NCI-H748 (cell line): ENCODE measurements around the gene MICA.
A peak's percentile ranks its signal among the peaks of the same experiment; 100 is the strongest.
"Not testable (repeated sequence)": the region's sequence is repeated elsewhere in the genome, so short reads cannot be mapped to it uniquely, and the experiment has no call there.

Experiments
- DNase-seq: peaks from one replicate; lab custom pipeline; 2025; ENCODE audit not compliant: unreplicated experiment; lab: John Stamatoyannopoulos, UW

The MICA gene

DNA sequence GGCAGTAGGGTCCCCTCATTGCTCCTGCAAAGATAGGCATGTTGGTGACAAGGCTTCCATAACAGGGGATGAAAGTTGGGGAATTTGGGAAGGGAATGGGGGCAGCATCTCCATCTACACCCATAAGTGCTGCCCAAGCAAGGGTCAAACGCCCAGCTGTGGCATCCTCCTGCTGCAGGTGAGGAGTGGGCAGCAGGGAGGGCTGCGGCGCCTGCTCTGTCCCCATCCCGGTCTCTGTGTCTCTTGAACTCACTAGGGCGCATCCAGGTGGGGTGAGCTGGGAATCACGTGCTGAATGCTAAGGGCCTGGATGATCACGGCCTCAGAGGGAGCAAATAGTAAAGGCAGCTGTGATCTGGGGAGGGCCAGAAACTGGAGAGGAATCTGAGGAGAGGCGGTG, 9.1 kb downstream of the MICA start:
- no peak for DNase-seq

DNA sequence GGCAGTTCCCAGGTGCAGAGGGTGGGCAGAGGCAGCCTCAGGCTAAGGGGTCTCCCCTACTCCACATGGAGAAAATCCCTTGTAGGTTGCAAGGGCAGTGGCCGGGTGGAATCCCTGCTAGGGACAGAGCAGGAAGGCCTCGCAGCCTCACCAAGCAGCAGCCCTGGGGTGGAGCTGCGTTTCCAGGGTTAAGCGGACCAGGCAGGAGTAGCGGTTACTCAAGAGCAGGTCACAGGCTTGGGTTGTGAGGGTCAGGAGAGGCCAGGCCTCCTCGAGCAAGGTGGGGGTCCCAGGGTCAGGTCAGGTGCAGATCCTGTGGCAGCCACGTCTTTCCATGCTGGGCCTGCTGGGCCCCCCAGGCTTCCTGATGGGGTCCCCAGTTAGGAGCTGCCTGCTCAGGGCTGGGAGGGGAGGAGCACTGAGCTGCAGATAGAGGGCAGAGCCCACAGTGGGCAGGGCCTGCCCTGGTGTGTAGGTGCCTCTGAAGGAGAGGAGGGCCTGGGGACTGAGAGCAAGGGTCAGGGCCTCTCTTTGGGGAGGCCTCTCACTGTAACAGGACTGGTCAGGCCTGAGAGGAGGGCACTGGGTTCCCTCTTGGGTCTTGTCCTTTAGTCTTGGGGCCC, 10.9 kb downstream of the MICA start:
- DNase-seq: not testable (repeated sequence)

DNA sequence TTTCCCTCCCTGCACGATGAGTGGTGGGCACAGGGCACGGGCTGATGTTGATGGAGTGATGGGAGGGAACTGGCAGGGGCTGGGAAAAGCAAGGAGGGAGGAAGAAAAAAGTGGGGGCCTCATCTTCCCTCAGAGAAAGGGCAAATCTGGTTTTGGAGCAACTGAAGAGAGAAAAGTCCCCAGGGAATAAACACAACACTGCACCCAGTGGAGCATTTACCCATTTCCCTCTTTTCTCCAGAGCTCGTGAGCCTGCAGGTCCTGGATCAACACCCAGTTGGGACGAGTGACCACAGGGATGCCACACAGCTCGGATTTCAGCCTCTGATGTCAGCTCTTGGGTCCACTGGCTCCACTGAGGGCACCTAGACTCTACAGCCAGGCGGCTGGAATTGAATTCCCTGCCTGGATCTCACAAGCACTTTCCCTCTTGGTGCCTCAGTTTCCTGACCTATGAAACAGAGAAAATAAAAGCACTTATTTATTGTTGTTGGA, 11.4 kb downstream of the MICA start:
- no peak for DNase-seq

DNA sequence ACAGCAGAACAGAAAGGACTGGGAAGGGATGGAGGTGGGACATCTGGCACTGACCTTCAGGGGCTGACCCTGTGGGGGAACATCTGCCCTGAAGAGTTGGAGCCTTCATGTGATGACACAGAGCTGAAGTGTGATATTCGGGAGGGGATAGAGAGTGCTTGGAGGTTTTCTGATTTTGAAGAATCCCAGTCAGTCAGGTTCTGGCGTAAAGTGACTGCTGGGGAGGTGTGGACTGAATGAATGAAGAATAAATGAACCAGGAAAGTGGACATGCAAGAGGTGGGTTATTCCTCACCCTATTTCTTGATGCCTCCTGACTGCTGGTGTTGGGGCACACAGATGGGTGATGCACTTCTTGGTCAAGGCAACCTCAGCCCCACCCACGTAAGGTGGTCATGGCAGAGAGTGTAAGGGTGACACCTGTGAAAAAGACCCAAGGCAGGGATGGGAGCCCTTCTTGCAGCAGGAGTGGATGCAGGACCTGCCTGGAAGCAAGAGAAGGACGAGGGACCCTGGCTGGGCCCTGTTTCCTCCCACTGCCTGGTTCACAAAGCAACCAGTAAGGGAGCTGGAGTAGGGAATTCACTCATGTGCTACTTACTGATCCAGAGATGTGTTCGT, 13.1 kb downstream of the MICA start:
- DNase-seq: no peak

DNA sequence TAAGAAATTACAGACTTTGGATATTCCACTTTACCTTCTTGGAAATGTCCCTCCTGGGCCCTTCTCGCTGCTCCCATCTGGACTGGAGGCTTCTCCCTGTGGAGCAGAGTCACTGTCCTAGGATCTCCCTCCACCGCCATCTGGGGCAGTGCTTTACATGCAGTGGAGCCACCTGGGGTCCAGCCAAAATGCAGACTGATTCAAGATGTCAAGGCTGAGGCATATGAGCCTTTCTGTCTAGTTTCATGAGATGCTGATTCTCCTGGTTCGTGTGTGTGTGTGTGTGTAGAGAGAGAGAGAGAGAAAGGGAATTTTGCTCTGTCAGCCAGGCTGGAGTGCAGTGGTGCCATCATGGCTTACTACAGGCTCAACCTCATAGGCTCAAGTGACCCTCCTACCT, 14.9 kb downstream of the MICA start:
- DNase-seq: no peak

DNA sequence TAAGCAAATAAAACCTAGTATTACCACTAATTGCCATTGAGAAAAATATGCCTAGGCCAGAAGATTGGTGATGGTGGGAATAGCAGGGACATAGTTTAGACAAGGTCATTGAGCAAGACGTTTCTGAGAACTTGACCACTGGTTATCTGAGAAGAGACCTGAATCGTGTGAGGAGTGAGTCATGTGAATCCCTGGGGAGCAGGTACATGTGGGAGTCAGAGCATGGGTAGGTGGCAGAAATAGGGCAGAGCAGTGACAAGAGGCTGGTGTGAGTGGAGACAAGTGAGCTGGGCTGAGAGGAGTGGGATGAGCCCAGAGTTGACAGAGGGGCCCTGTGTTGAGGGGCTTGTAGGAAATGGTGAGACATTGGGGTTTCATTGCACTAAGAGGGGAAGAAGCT, 16.4 kb downstream of the MICA start:
- DNase-seq: no peak

DNA sequence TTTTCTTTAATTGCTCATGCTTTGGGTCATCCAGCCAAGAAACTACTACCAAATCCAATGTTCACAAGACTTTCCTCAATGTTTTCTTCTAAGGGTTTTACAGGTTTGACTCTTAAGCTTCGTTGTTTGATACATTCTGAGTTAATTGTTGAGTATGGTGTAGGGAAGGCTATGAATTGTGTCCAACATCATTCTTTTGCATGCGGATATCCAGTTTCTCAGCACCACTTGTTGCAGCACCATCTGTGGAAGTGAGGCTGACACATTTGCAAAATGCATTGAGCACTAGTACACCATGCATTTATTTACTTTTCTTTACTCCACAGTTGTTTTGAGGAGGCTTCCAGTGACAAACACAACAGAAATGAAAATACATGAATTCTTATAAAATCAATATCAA, 17.2 kb downstream of the MICA start:
- no peak for DNase-seq

DNA sequence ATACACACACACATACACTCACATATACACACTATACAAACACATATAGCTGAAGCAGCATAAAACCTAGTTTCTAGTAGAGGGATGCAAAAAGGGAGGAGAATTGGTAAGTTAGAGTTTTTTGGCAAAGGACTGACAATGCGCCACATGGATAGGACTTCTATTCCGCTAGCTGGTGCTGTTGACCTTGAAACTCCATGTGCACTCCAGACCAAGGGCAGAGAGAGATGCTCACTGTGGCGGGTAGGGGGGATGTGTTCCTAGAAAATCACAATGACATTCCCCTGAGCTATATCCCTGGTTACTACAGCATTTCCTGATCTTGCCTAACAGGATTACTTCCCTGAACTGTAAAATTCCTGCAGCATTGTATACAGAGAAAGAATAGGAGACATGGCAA, 19.2 kb downstream of the MICA start:
- DNase-seq: no peak

DNA sequence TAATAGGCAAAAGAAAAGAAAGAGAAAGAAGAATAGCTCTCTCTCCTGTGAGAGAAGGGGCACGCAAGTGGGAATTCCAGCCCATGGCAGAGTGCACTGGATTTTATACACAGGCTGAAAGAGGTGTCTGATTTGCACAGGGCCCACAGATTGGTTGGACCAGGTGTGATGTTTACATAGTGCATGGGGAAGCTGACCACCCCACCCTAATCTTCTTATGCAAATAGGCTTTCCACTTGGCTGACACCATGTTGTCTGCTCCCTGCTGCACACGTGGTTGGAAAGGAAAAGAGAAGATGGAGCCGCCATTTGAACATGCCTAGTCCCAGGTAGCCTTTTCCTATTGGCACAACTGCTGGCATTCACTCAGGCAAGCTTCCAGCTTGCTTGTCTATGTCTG, 20.2 kb downstream of the MICA start:
- no peak for DNase-seq

DNA sequence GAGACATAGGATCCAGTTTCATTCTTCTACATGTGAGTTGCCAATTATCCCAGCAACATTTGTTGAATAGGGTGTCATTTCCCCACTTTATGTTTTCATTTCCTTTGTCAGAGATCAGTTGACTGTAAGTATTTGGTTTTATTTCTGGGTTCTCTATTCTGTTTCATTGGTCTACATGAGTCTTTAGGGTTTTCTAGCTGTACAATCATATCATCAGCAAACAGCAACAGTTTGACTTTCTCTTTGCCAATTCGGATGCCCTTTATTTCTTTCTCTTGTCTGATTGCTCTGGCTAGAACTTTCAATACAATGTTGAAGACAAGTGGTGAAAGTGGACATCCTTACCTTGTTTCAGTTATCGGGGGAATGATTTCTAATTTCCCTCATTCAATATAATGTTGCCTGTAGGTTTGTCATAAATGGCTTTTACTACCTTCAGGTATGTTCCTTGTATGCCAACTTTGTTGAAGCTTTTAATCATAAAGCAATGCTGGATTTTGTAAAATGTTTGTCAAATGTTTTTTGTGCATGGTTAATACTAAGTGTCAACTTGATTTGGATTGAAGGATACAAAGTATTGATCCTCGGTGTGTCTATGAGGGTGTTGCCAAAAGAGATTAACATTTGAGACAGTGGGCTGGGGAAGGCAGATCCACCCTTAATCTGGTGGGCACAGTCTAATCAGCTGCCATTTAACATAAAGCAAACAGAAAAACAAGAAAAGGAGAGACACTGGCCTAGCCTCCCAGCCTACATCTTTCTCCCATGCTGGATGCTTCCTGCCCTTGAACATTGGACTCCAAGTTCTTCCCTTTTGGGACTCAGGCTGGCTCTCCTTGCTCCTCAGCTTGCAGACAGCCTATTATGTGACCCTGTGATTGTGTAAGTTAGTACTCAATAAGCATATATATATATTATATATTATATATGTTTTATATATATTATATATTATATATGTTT, 23.3 kb downstream of the MICA start:
- DNase-seq: no peak

DNA sequence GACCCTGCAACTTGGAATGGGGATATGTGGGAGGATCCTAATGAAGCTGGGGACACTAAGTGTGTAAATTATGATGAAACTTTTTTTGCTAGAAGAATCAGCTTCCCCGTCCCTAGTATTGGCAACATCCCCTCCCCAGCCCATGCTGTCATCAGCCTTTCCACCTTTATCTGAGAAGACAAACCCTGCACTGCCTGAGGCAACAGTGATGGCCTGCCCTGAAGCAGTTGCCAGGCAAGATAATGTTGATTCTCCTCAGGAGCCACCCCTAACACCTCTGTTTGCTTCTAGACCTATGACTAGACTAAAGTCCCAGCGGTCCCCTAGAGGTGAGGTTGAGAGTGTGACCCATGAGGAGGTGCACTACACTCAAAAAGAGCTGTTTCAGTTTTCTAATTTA, 27.1 kb downstream of the MICA start:
- DNase-seq: no peak

DNA sequence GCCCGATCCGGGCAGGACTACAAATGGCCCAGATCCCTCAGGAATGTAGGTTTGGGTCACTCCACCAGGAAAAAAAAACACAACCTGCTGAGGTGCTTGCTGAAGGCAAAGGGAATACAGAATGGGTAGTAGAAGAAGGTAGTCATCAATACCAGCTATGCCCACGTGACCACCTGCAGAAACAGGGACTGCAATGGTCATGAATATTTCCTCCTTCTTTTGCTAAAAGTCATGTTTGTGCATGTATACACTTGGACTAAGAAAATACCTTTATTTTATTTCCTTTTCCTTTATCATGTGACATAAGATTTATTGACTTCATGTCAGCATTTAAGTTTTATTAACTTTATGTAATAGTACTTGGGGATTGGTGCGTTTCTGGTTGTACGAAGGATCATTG, 31.7 kb downstream of the MICA start:
- DNase-seq: not testable (repeated sequence)

DNA sequence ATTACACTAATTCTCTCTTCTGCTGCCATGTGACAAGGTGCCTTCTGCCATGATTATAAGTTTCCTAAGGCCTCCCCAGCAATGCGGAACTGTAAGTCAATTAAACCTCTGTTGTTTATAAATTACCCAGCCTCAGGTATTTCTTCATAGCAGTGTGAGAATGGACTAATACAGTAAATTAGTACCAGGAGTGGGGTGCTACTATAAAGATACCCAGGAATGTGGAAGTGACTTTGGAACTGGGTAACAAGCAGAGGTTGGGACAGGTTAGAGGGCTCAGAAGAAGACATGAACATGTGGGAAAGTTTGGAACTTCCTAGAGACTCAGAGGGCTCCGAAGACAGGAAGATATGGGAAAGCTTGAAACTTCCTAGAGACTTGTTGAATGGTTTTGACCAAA, 34.8 kb downstream of the MICA start:
- no peak for DNase-seq

DNA sequence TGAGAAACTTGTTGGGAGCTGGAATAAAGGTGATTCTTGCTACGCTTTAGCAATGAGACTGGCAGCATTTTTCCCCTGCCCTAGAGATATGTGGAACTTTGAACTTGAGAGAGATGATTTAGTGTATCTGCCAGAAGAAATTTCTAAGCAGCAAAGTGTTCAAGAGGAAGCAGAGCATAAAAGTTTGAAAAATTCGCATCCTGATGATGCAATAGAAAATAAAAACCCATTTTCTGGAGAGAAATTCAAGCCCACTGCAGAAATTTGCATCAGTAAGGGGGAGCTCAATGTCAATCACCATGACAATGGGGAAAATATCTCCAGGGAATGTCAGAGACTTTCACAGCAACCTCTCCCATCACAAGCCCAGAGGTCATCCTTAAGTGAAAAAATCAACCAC, 35.3 kb downstream of the MICA start:
- DNase-seq: no peak

DNA sequence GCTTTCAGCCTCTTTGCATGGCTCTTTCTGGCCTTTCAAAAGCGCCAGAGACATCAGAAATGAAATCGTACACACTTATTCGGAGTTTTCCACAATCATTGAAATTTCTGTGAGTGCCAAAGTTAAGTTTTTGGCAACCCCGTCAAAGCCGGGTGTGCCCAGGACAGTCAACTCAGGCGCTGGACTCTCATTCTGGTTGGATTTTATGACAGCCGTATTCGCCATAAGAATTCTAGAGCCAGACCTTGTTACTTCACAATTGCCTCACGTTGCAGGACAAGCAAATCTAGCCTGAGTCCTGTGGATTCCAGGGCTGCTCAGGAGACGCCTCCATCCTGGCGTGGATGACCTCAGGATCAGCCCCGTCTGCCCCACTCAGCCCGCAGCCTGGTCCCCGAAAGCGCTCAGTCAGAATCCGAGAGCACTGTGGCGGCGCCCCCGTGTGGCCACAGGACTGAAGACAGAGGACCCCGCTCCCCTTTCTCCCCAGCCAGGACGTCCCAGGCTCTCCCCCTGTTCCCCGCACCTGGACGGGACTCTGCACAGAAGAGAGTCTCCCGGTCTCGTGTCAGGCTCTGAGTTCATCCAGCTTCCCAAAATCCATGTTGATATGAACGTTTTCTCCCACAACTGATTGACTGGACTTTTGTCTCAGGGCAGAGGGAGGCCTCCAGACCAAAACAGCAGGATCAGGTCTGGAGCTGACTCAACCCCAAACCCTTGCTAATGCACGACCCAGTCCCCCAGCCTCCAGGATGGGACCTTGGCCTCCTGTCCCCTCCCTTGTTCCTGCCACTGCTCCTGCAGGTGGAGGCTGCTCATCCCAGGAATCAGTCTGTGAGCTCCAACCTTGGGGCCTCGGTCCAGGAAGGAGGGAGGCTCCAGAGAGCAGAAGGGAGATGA, 38.2 kb downstream of the MICA start:
- DNase-seq: peak; percentile 53

DNA sequence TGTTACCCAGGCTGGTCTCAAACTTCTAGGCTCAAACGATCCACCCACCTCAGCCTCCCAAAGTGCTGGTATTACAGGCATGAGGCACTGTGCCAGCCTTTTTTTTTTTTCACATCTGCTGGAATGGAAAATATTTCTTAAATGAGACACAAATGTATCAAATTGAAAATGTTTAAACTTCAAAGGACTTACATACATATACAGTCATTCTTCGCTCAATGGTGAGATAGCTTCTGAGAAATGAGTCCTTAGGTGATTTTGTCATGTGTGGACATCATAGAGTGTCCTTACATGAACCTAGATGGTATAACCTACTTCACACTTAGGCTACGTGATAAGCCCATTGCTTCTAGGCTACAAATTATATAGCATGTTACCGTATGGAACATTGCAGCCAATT, 43.1 kb downstream of the MICA start:
- DNase-seq: no peak

DNA sequence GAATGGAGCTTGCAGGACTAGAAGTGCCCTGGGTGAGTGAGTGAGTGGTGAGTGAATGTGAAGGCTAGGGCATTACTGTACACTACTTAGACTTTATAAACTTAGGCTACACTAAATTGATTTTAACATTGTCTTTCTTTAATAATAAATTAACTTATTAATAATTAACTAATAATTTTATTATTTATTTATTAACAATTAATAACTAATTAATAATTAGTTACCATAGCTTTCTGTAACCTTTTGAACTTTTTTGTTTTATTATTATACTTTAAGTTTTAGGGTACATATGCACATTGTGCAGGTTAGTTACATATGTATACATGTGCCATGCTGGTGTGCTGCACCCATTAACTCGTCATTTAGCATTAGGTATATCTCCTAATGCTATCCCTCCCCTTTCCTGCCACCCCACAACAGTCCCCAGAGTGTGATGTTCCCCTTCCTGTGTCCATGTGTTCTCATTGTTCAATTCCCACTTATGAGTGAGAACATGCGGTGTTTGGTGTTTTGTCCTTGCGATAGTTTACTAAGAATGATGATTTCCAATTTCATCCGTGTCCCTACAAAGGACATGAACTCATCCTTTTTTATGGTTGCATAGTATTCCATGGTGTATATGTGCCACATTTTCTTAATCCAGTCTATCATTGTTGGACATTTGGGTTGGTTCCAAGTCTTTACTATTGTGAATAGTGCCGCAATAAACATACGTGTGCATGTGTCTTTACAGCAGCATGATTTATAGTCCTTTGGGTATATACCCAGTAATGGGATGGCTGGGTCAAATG, 43.8 kb downstream of the MICA start:
- not testable (repeated sequence) for DNase-seq

DNA sequence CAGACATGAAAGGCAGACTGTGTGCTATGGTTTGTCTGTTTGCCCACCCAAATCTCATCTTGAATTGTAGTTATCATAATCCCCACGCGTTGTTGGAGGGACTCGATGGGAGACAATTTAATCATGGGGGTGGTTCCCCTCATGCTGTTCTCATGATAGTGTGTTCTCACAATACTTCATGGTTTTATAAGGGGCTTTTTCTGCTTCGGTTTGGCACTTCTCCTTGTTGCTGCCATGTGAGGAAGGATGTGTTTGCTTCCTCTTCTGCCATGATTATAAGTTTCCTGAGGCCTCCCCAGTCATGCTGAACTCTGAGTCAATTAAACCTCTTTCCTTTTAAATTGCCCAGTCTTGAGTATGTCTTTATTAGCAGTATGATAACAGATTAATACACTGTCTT, 47.4 kb downstream of the MICA start:
- no peak for DNase-seq

DNA sequence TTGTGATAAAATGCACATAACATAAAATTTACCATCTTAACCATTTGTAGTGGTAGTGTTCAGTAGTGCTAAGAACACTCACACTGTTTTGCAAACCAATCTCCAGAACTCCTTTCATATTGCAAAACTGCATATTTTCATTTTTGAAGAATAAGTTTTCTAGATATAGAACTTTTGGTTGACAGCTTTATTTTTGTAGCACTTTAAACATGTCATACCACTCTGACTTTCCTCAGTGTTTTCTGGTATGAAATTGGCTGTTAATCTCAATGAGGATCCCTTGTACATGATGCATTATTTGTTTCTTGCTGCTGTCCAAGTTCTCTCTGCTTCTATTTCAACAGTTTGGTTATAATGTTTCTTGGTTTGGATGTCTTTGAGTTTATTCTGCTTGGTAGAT, 49.5 kb downstream of the MICA start:
- DNase-seq: no peak

DNA sequence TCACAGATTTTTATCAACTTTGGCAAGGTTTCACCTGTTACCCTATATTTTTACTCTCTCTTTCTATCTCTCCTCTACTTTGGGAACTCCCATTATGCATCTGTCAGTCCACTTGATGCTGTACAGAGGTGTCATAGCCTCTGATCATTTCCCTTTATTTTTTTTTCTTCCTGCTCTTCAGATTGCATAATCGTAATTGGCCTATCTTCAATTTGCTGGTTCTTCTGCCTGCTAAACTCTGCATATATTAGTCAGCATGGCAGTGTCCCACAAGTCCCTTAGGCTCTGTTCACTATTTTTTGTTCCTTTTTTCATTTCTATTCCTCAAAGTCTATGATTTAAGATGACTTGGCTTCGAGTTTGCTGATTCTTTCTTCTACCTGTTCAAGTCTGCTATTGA, 49.9 kb downstream of the MICA start:
- no peak for DNase-seq
